Neural cell (in vitro differentiated cells): ENCODE measurements around the gene SIGLEC15. TPM values are rescaled to one million over a fixed set of nuclear protein-coding genes. Genes with fewer than 3 reads are reported as not detected.

Experiments
- H2AFZ ChIP-seq: fragments of 200-600, 300-800 bp; sonication (generic), shearing (Covaris generic); 2 replicates; pipeline ENCODE4 v1.6.0; 2014; ENCODE audit warnings: low read depth, mild to moderate bottlenecking, antibody characterized with exemption, low read length, moderate library complexity
- H3F3A ChIP-seq: fragments of 200-600 bp; shearing (Covaris generic); 2 replicates; pipeline ENCODE4 v1.6.1; 2016; ENCODE audit warnings: mild to moderate bottlenecking, moderate library complexity, mixed read lengths, antibody characterized with exemption, low read length; ENCODE audit not compliant: insufficient read depth, poor library complexity, severe bottlenecking
- H3K27ac ChIP-seq: fragments of 200-600, 300-800 bp; sonication (generic), shearing (Covaris generic); 2 replicates; pipeline ENCODE4 v1.5.1; 2014; ENCODE audit warnings: mild to moderate bottlenecking, low read length, moderate library complexity
- H3K27me3 ChIP-seq: fragments of 300-800, 200-600 bp; sonication (generic), shearing (Covaris generic); 2 replicates; pipeline ENCODE4 v1.6.0; 2014; ENCODE audit warnings: mild to moderate bottlenecking, low read depth, low read length, moderate library complexity; ENCODE audit not compliant: insufficient read depth
- H3K36me3 ChIP-seq: fragments of 300-800, 200-600 bp; sonication (generic), shearing (Covaris generic); 2 replicates; pipeline ENCODE4 v1.5.1; 2014; ENCODE audit warnings: mild to moderate bottlenecking, antibody characterized with exemption, low read length, moderate library complexity; ENCODE audit not compliant: insufficient read depth
- H3K4me2 ChIP-seq: fragments of 300-800, 200-600 bp; sonication (generic), shearing (Covaris generic); 2 replicates; pipeline ENCODE4 v1.6.0; 2014; ENCODE audit warnings: mild to moderate bottlenecking, low read length
- H3K4me3 ChIP-seq: fragments of 300-800, 200-600 bp; sonication (generic), shearing (Covaris generic); 2 replicates; pipeline ENCODE4 v1.5.1; 2014; ENCODE audit warnings: mild to moderate bottlenecking, low read length, moderate library complexity
- H3K79me2 ChIP-seq: fragments of 200-600 bp; shearing (Covaris generic); replicated peaks from 2 replicates; pipeline ENCODE4 v1.6.0; 2014; ENCODE audit warnings: mild to moderate bottlenecking, low read length, moderate library complexity; ENCODE audit not compliant: insufficient read depth
- H3K9ac ChIP-seq: fragments of 300-800, 200-600 bp; sonication (generic), shearing (Covaris generic); 2 replicates; pipeline ENCODE4 v1.6.1; 2016; ENCODE audit warnings: mild to moderate bottlenecking, low read length, mixed read lengths
- H3K9me2 ChIP-seq: fragments of 200-600 bp; shearing (Covaris generic); 2 replicates; pipeline ENCODE4 v1.6.1; 2016; ENCODE audit warnings: mild to moderate bottlenecking, low read length, mixed read lengths; ENCODE audit not compliant: insufficient read depth
- H3K9me3 ChIP-seq: fragments of 200-600, 300-800 bp; sonication (generic), shearing (Covaris generic); 2 replicates; pipeline ENCODE4 v1.6.1; 2016; ENCODE audit warnings: mild to moderate bottlenecking, mixed run types, low read length, moderate library complexity, mixed read lengths
- H4K20me1 ChIP-seq: fragments of 200-600 bp; shearing (Covaris generic); 2 replicates; pipeline ENCODE4 v1.6.1; 2016; ENCODE audit warnings: mild to moderate bottlenecking, mixed run types; ENCODE audit not compliant: insufficient read depth
- CTCF ChIP-seq: fragments of 450-650 bp; IDR thresholded peaks from 2 replicates; pipeline ENCODE4 v1.5.1; 2014; ENCODE audit warnings: antibody characterized with exemption, mild to moderate bottlenecking, moderate library complexity; ENCODE audit not compliant: poor library complexity, severe bottlenecking
- EP300 ChIP-seq: fragments of 450-650 bp; conservative IDR thresholded peaks from 2 replicates; pipeline ENCODE4 v1.6.1; 2014; ENCODE audit warnings: antibody characterized with exemption, mild to moderate bottlenecking, moderate library complexity; ENCODE audit not compliant: poor library complexity, severe bottlenecking
- EZH2 ChIP-seq: fragments of 200-600, 300-800 bp; shearing (Covaris generic), sonication (generic); IDR thresholded peaks from 2 replicates; pipeline ENCODE4 v1.6.1; 2014; ENCODE audit warnings: antibody characterized with exemption, low read length, borderline replicate concordance, mild to moderate bottlenecking; ENCODE audit not compliant: insufficient read depth, poor library complexity, severe bottlenecking
- MXI1 ChIP-seq: fragments of 450-650 bp; conservative IDR thresholded peaks from 2 replicates; pipeline ENCODE4 v1.6.1; 2014; ENCODE audit warnings: antibody characterized with exemption, mild to moderate bottlenecking; ENCODE audit not compliant: poor library complexity, severe bottlenecking
- POLR2AphosphoS5 ChIP-seq: IDR thresholded peaks from 2 replicates; pipeline ENCODE4 v1.6.1; 2012
- RAD21 ChIP-seq: fragments of 450-650 bp; conservative IDR thresholded peaks from 2 replicates; pipeline ENCODE4 v1.6.1; 2014; ENCODE audit warnings: antibody characterized with exemption, mild to moderate bottlenecking, moderate library complexity
- REST ChIP-seq: IDR thresholded peaks from 2 replicates; pipeline ENCODE4 v1.6.1; 2012; ENCODE audit warnings: borderline replicate concordance
- SMC3 ChIP-seq: fragments of 450-650 bp; conservative IDR thresholded peaks from 2 replicates; pipeline ENCODE4 v1.6.1; 2014; ENCODE audit warnings: antibody characterized with exemption, mild to moderate bottlenecking, moderate library complexity; ENCODE audit not compliant: poor library complexity
- TAF1 ChIP-seq: IDR thresholded peaks from 2 replicates; pipeline ENCODE4 v1.6.1; 2012; ENCODE audit warnings: low read depth
- polyA plus RNA-seq: library from polyadenylated mRNA; depleted of rRNA; stranded (reverse); fragments of >200 nt; gene quantifications from 2 replicates; pipeline ENCODE4 v1.2.3, GENCODE V29; 2014

SIGLEC15 gene
- polyA plus RNA-seq, 1 donor from 2014 or later: not detected

- no peak for TF ChIP-seq EP300
- no peak for TF ChIP-seq TAF1
- TF ChIP-seq EZH2: no peak
- no peak for TF ChIP-seq MXI1
- no peak for TF ChIP-seq CTCF
- TF ChIP-seq POLR2AphosphoS5: no peak
- TF ChIP-seq RAD21: no peak
- TF ChIP-seq REST: no peak
- no peak for TF ChIP-seq SMC3
- Histone ChIP-seq H4K20me1 (no peaks in the 10 kb centered on the region), H3F3A (no peaks in the 10 kb centered on the region), H3K4me3 (no peak overlapping the region), H3K36me3 (no peaks in the 10 kb centered on the region), H3K9me2 (no peaks in the 10 kb centered on the region), H3K27me3 (peaks cover 6% of the 10 kb centered on the region), H2AFZ (no peak overlapping the region), H3K79me2 (no peaks in the 10 kb centered on the region), H3K27ac (no peak overlapping the region), H3K4me2 (no peak overlapping the region), H3K9me3 (no peaks in the 10 kb centered on the region), H3K9ac (no peak overlapping the region)
Measured at GRCh38 chr18:45830917-45831316, 5.4 kb downstream of the SIGLEC15 start.

- Histone ChIP-seq H3K9me2 (no peaks in the 10 kb centered on the region), H3K4me3 (no peak overlapping the region), H3K9ac (no peak overlapping the region), H3K9me3 (no peaks in the 10 kb centered on the region), H3F3A (no peaks in the 10 kb centered on the region), H3K36me3 (no peaks in the 10 kb centered on the region), H3K79me2 (no peaks in the 10 kb centered on the region), H3K27ac (no peak overlapping the region), H4K20me1 (no peaks in the 10 kb centered on the region), H2AFZ (no peak overlapping the region), H3K27me3 (peaks cover 33% of the 10 kb centered on the region), H3K4me2 (no peak overlapping the region)
- TF ChIP-seq CTCF: no peak
- TF ChIP-seq MXI1: no peak
- TF ChIP-seq TAF1: no peak
- TF ChIP-seq SMC3: no peak
- no peak for TF ChIP-seq EP300
- no peak for TF ChIP-seq RAD21
- no peak for TF ChIP-seq EZH2
- TF ChIP-seq REST: no peak
- no peak for TF ChIP-seq POLR2AphosphoS5
Measured at GRCh38 chr18:45833846-45834245, 8.4 kb downstream of the SIGLEC15 start.
